Smooth muscle cell (in vitro differentiated cells): Measurements from ENCODE around the gene MLLT3. TPM values are rescaled to one million over a fixed set of nuclear protein-coding genes. Genes with fewer than 3 reads are reported as not detected.

Source experiments
- DNase-seq: peaks from one replicate; lab custom pipeline; 2025; ENCODE audit not compliant: unreplicated experiment; lab: John Stamatoyannopoulos, UW
- H2AFZ ChIP-seq: fragments of 200-600 bp; sonication (generic); 2 replicates; pipeline ENCODE4 v1.6.0; 2016; ENCODE audit warnings: antibody characterized with exemption, low read depth, mild to moderate bottlenecking
- H3F3A ChIP-seq: fragments of 200-600 bp; sonication (generic); 2 replicates; pipeline ENCODE4 v1.6.0; 2017; ENCODE audit warnings: antibody characterized with exemption, low read depth
- H3K27ac ChIP-seq: fragments of 200-600 bp; sonication (generic); 2 replicates; pipeline ENCODE4 v1.5.1; 2016; ENCODE audit warnings: low read depth, mild to moderate bottlenecking
- H3K27me3 ChIP-seq: fragments of 200-600 bp; sonication (generic); 2 replicates; pipeline ENCODE4 v1.6.1; 2016; ENCODE audit warnings: low read depth, mild to moderate bottlenecking
- H3K36me3 ChIP-seq: fragments of 200-600 bp; sonication (generic); 2 replicates; pipeline ENCODE4 v1.5.1; 2016; ENCODE audit warnings: low read depth
- H3K4me1 ChIP-seq: fragments of 200-600 bp; sonication (generic); 2 replicates; pipeline ENCODE4 v1.5.1; 2016; ENCODE audit warnings: low read depth
- H3K4me2 ChIP-seq: fragments of 200-600 bp; sonication (generic); 2 replicates; pipeline ENCODE4 v1.6.0; 2016; ENCODE audit warnings: mild to moderate bottlenecking
- H3K4me3 ChIP-seq: fragments of 200-600 bp; sonication (generic); 2 replicates; pipeline ENCODE4 v1.5.1; 2016; ENCODE audit warnings: mild to moderate bottlenecking
- H3K79me2 ChIP-seq: fragments of 200-600 bp; sonication (generic); 2 replicates; pipeline ENCODE4 v1.6.0; 2016; ENCODE audit warnings: low read depth, mild to moderate bottlenecking
- H3K9ac ChIP-seq: fragments of 200-600 bp; sonication (generic); 2 replicates; pipeline ENCODE4 v1.6.0; 2016; ENCODE audit warnings: low read depth
- H3K9me3 ChIP-seq: fragments of 200-600 bp; sonication (generic); replicated peaks from 2 replicates; pipeline ENCODE4 v1.5.1; 2016; ENCODE audit warnings: low read depth
- H4K20me1 ChIP-seq: fragments of 200-600 bp; sonication (generic); 2 replicates; pipeline ENCODE4 v1.6.0; 2016; ENCODE audit warnings: low read depth
- WGBS: methylation state at CpG from one replicate; pipeline ENCODE4 v1.1.7; 2016; ENCODE audit warnings: low lambda C conversion rate; 5-methylcytosine and 5-hydroxymethylcytosine counted together
- polyA plus RNA-seq: library from polyadenylated mRNA; unstranded; fragments of >200 nt; fragmentation: Nextera tagmentation; extraction: Ambion mirVana; gene quantifications from 2 replicates; pipeline ENCODE4 v1.2.1, GENCODE V29; 2016
- total RNA-seq: library from RNA; depleted of rRNA; stranded (reverse); fragments of >200 nt; gene quantifications from 2 replicates; pipeline ENCODE4 v1.2.3, GENCODE V29; 2014
- TF ChIP-seq, protein P1 (sequence below): fragments of 200-600 bp; sonication (generic); IDR thresholded peaks from 2 replicates; pipeline ENCODE4 v1.5.1; 2017; ENCODE audit warnings: borderline replicate concordance, mild to moderate bottlenecking, antibody characterized with exemption; ENCODE audit not compliant: insufficient read depth, poor library complexity, severe bottlenecking

Gene MLLT3
- total and polyA plus RNA-seq, 2 experiments from 2014 or later = 21.9 to 29.9 TPM

GRCh38 chr9:20646656-20647055 is 24.4 kb upstream of the MLLT3 start:
- Histone ChIP-seq H3K27me3 (no peaks in the 10 kb centered on the region), H2AFZ (no peak overlapping the region), H3K9ac (no peak overlapping the region), H4K20me1 (no peaks in the 10 kb centered on the region), H3F3A (no peaks in the 10 kb centered on the region), H3K36me3 (no peaks in the 10 kb centered on the region), H3K4me2 (no peak overlapping the region), H3K4me1 (no peaks in the 10 kb centered on the region), H3K4me3 (no peak overlapping the region), H3K79me2 (no peaks in the 10 kb centered on the region), H3K27ac (no peak overlapping the region), H3K9me3 (no peaks in the 10 kb centered on the region)
- no peak for DNase-seq
- TF ChIP-seq, protein P1, sequence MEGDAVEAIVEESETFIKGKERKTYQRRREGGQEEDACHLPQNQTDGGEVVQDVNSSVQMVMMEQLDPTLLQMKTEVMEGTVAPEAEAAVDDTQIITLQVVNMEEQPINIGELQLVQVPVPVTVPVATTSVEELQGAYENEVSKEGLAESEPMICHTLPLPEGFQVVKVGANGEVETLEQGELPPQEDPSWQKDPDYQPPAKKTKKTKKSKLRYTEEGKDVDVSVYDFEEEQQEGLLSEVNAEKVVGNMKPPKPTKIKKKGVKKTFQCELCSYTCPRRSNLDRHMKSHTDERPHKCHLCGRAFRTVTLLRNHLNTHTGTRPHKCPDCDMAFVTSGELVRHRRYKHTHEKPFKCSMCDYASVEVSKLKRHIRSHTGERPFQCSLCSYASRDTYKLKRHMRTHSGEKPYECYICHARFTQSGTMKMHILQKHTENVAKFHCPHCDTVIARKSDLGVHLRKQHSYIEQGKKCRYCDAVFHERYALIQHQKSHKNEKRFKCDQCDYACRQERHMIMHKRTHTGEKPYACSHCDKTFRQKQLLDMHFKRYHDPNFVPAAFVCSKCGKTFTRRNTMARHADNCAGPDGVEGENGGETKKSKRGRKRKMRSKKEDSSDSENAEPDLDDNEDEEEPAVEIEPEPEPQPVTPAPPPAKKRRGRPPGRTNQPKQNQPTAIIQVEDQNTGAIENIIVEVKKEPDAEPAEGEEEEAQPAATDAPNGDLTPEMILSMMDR = no peak
- WGBS = 91% methylated on average over 4 of the region's 4 CpGs

DNA sequence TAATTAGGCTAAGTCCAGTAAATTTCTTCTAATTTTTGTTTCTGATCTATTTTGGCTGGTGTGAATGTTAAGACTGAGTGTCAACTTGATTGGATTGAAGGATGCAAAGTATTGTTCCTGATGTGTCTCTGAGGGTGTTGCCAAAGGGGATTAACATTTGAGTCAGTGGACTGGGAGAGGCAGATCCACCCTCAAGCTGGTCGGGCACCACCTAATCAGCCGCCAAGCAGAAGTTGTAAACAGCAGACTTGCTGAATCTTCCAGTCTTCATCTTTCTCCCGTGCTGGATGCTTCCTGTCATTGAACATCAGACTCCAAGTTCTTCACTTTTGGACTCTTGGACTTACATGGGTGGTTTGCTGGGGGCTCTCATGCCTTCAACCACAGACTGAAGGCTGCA is 21.4 kb upstream of the MLLT3 start:
- Histone ChIP-seq H3F3A (no peaks in the 10 kb centered on the region), H3K4me2 (no peak overlapping the region), H3K27ac (no peak overlapping the region), H3K4me3 (no peak overlapping the region), H3K27me3 (no peaks in the 10 kb centered on the region), H3K9me3 (no peaks in the 10 kb centered on the region), H2AFZ (no peak overlapping the region), H3K4me1 (no peaks in the 10 kb centered on the region), H3K79me2 (no peaks in the 10 kb centered on the region), H4K20me1 (no peaks in the 10 kb centered on the region), H3K36me3 (no peaks in the 10 kb centered on the region), H3K9ac (no peak overlapping the region)
- no peak for DNase-seq
- WGBS = 51% methylated on average over 3 of the region's 3 CpGs
- TF ChIP-seq, protein P1 = no peak

- Histone ChIP-seq H3K79me2 (no peaks in the 10 kb centered on the region), H2AFZ (no peak overlapping the region), H3K4me3 (no peak overlapping the region), H3K4me2 (no peak overlapping the region), H3K9ac (no peak overlapping the region), H3K36me3 (no peaks in the 10 kb centered on the region), H3K4me1 (peaks cover 6% of the 10 kb centered on the region), H3K27ac (no peak overlapping the region), H3K9me3 (no peaks in the 10 kb centered on the region), H3K27me3 (no peaks in the 10 kb centered on the region), H4K20me1 (no peaks in the 10 kb centered on the region), H3F3A (no peaks in the 10 kb centered on the region)
- TF ChIP-seq, protein P1 = no peak
- 38% methylated on average over 1 of the region's 1 CpG for WGBS
- no peak for DNase-seq
Measured at GRCh38 chr9:20642045-20642444, 19.7 kb upstream of the MLLT3 start.

DNA sequence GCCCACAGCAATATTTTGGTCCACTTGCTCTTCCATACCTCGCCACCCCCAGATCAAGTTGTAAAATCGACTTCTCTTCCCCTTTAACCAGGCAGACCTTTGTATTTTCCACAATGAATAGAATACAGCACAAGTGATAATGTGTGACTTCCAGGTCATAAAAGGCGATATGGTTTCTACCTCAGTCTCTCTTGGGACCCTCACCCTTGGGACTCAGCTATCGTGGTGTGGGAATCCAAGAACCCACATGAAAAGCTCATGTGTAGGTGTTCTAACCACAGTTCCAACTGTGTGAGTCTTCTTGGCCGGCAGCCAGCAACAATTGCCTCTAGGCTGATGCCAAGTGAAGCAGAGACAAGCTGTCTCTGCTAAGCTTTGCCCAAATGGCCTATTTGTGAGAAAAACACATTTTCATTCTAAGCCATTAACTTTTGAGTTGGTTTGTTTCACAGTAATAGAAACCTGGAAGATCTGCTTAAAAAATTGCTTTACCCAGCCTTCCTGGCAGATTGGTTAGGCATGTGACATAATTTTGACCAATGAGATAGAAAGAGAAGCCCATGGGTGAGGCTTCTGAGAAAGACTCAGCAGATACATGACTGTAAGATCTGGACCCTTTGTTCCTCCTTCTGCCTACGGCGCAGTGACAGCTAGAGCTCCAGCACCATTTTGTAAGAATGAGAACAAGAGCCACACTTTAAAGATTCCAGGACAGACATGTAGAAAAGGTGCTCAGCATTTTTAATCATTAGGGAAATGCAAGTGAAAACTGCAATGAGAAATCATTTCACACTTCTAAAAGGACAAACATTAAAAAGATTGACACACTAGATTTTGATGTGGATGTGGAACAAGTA is 18.3 kb upstream of the MLLT3 start:
- H3K27ac ChIP-seq = no peak overlapping the region
- WGBS = 55% methylated on average over 7 of the region's 7 CpGs
- H3K9me3 ChIP-seq = no peaks in the 10 kb centered on the region
- H2AFZ ChIP-seq = no peak overlapping the region
- no peaks in the 10 kb centered on the region for H3K27me3 ChIP-seq
- H3K9ac ChIP-seq = no peak overlapping the region
- no peaks in the 10 kb centered on the region for H4K20me1 ChIP-seq
- peaks cover 6% of the 10 kb centered on the region for H3F3A ChIP-seq
- no peaks in the 10 kb centered on the region for H3K79me2 ChIP-seq
- no peak overlapping the region for H3K4me3 ChIP-seq
- TF ChIP-seq, protein P1 = no peak
- no peak overlapping the region for H3K4me2 ChIP-seq
- H3K4me1 ChIP-seq = peaks cover 6% of the 10 kb centered on the region
- DNase-seq = no peak
- H3K36me3 ChIP-seq = no peaks in the 10 kb centered on the region
